HepG2 (cell line): ENCODE data around the gene BAG5. TPM values are rescaled to one million over a fixed set of nuclear protein-coding genes. Genes with fewer than 3 reads are reported as not detected.

Source experiments
- ATAC-seq: fragments of 200-7000 bp; cut with Tn5 transposase; 3 replicates; pipeline ENCODE4 v1.9.1; 2020; ENCODE audit warnings: mild to moderate bottlenecking, moderate library complexity
- BruUV-seq: library from RNA; stranded (reverse); fragments of 400-500 nt; replicated peaks from 2 replicates; lab custom pipeline; 2021; lab: Mats Ljungman, UMichigan
- CTCF ChIA-PET: fragments of 300-600 bp; formaldehyde crosslinking; extraction: SDS; loops from one replicate; lab custom pipeline; 2021; ENCODE audit warnings: low total read pairs, inconsistent platforms, low intra/inter-chr PET ratio; lab: Yijun Ruan, JAX
- POLR2A ChIA-PET: fragments of 350-600 bp; sonication (Branson Sonifier 250); formaldehyde crosslinking; loops from one replicate; lab custom pipeline; 2020; ENCODE audit warnings: antibody characterized with exemption, inconsistent platforms; lab: Yijun Ruan, JAX
- DNase-seq: peaks from one replicate; pipeline ENCODE4 v3.0.0-alpha.2; 2015; ENCODE audit warnings: low spot score
- FAIRE-seq: peaks from 3 replicates; lab custom pipeline; 2011; peaks lifted over from hg19 to GRCh38; lab: Jason Lieb, UNC
- H2AFZ ChIP-seq: one replicate; pipeline ENCODE4 v1.6.1; 2011; ENCODE audit warnings: low read length, inconsistent platforms
- H3K27ac ChIP-seq: fragments of 300-600 bp; 3 replicates; pipeline ENCODE4 v1.8.0; 2011; ENCODE audit warnings: mixed run types, mild to moderate bottlenecking, mixed read lengths, low read length, inconsistent platforms; ENCODE audit not compliant: insufficient read depth; ENCODE audit errors: extremely low read length
- H3K27me3 ChIP-seq, 2 experiments: fragments of 200-600 bp in 1 of 2; 2 replicates in 1 of 2; 3 replicates in 1 of 2; pipeline versions ENCODE4 v1.6.0 to v1.8.0; 2011; ENCODE audit warnings: low read length in 2 of 2, mild to moderate bottlenecking in 2 of 2, moderate library complexity in 2 of 2, inconsistent platforms in 1 of 2; ENCODE audit not compliant: insufficient read depth in 2 of 2, control insufficient read depth in 1 of 2
- H3K36me3 ChIP-seq, 2 experiments: fragments of 200-600 bp in 1 of 2; replicated peaks in 1 of 2; 2 replicates in 1 of 2; 3 replicates in 1 of 2; pipeline versions ENCODE4 v1.5.1 to v1.8.0; 2011; ENCODE audit warnings: low read length in 2 of 2, inconsistent platforms in 1 of 2; ENCODE audit not compliant: insufficient read depth in 2 of 2, control insufficient read depth in 1 of 2
- H3K4me1 ChIP-seq: 2 replicates; pipeline ENCODE4 v1.5.1; 2012; ENCODE audit warnings: low read length, inconsistent platforms; ENCODE audit not compliant: insufficient read depth
- H3K4me2 ChIP-seq: 2 replicates; pipeline ENCODE4 v1.6.0; 2011; ENCODE audit warnings: low read depth, low read length, inconsistent platforms
- H3K4me3 ChIP-seq, 3 experiments: fragments of 200-600 bp in 1 of 3; sonication (generic), shearing (Covaris generic) in 1 of 3; replicated peaks in 1 of 3; 2 replicates each; pipeline ENCODE4 v1.5.1; 2011 to 2016; ENCODE audit warnings: low read length in 3 of 3, inconsistent platforms in 2 of 3, low read depth in 2 of 3, mild to moderate bottlenecking in 2 of 3, control low read depth in 1 of 3, mixed read lengths in 1 of 3; ENCODE audit not compliant: insufficient read depth in 1 of 3
- H3K79me2 ChIP-seq: one replicate; pipeline ENCODE4 v1.6.1; 2011; ENCODE audit warnings: low read length, inconsistent platforms; ENCODE audit not compliant: insufficient read depth
- H3K9ac ChIP-seq: 2 replicates; pipeline ENCODE4 v1.6.0; 2011; ENCODE audit warnings: mild to moderate bottlenecking, low read depth, low read length, inconsistent platforms; ENCODE audit not compliant: insufficient read depth
- H3K9me3 ChIP-seq: 2 replicates; pipeline ENCODE4 v1.5.1; 2012; ENCODE audit warnings: mild to moderate bottlenecking, low read length
- H4K20me1 ChIP-seq: 2 replicates; pipeline ENCODE4 v1.6.0; 2011; ENCODE audit warnings: inconsistent platforms, mild to moderate bottlenecking, low read length, moderate library complexity; ENCODE audit not compliant: insufficient read depth
- ATF1 ChIP-seq: IDR thresholded peaks from 2 replicates; pipeline ENCODE4 v1.6.1; 2016; ENCODE audit warnings: mild to moderate bottlenecking, control low read depth
- FOSL2 ChIP-seq: sonication (generic); formaldehyde crosslinking; IDR thresholded peaks from 2 replicates; pipeline ENCODE4 v1.4.0; 2020; ENCODE audit warnings: missing genetic modification reagents
- HHEX ChIP-seq: IDR thresholded peaks from 2 replicates; pipeline ENCODE4 v1.6.1; 2016; ENCODE audit warnings: control low read depth
- HNF4G ChIP-seq, 2 experiments: sonication (generic) in 1 of 2; formaldehyde crosslinking in 1 of 2; IDR thresholded peaks; 2 replicates each; pipeline versions ENCODE4 v1.4.0 to v1.6.1; 2011 to 2020; ENCODE audit warnings: borderline replicate concordance in 2 of 2, low read depth in 2 of 2, mild to moderate bottlenecking in 2 of 2, low read length in 1 of 2, missing genetic modification reagents in 1 of 2, moderate library complexity in 1 of 2
- NBN ChIP-seq: fragments of 450-650 bp; conservative IDR thresholded peaks from 2 replicates; pipeline ENCODE4 v1.6.1; 2017
- SALL1 ChIP-seq: sonication (generic); formaldehyde crosslinking; IDR thresholded peaks from 2 replicates; pipeline ENCODE4 v1.8.0; 2022; ENCODE audit warnings: mild to moderate bottlenecking, missing genetic modification reagents
- SAP130 ChIP-seq: IDR thresholded peaks from 2 replicates; pipeline ENCODE4 v1.6.1; 2016; ENCODE audit warnings: low read depth
- TIGD3 ChIP-seq: sonication (generic); formaldehyde crosslinking; IDR thresholded peaks from 2 replicates; pipeline ENCODE4 v1.5.1; 2020; ENCODE audit warnings: mild to moderate bottlenecking, missing genetic modification reagents, borderline replicate concordance
- USF2 ChIP-seq, 2 experiments: sonication (generic) in 1 of 2; formaldehyde crosslinking in 1 of 2; IDR thresholded peaks; 2 replicates each; pipeline versions ENCODE4 v1.5.1 to v1.6.1; 2011 to 2020; ENCODE audit warnings: borderline replicate concordance in 1 of 2, low read depth in 1 of 2, low read length in 1 of 2, mild to moderate bottlenecking in 1 of 2, missing genetic modification reagents in 1 of 2, moderate library complexity in 1 of 2
- ZBTB39 ChIP-seq: sonication (generic); formaldehyde crosslinking; IDR thresholded peaks from 2 replicates; pipeline ENCODE4 v1.5.0; 2020; ENCODE audit warnings: missing genetic modification reagents
- ZNF746 ChIP-seq: sonication (generic); formaldehyde crosslinking; IDR thresholded peaks from 2 replicates; pipeline ENCODE4 v1.8.0; 2022; ENCODE audit warnings: mild to moderate bottlenecking, missing genetic modification reagents
- ZNF75D ChIP-seq: sonication (generic); formaldehyde crosslinking; IDR thresholded peaks from 2 replicates; pipeline ENCODE4 v1.8.1; 2023; ENCODE audit warnings: missing genetic modification reagents, mild to moderate bottlenecking, borderline replicate concordance
- ZSCAN29 ChIP-seq: sonication (generic); formaldehyde crosslinking; conservative IDR thresholded peaks from 2 replicates; pipeline ENCODE4 v1.4.0; 2020; ENCODE audit warnings: mild to moderate bottlenecking, missing genetic modification reagents
- WGBS: methylation state at CpG from one replicate; pipeline ENCODE4 v1.1.6; 2017; ENCODE audit warnings: low lambda C conversion rate; 5-methylcytosine and 5-hydroxymethylcytosine counted together
- in situ Hi-C: cut with HindIII; loops from 2 replicates; pipeline ENCODE4 v1.10.0; 2017; ENCODE audit warnings: low pct_unique_long_range_greater_than_20kb; ENCODE audit not compliant: extremely low pct_ligation_motif_present
- intact Hi-C: fragments of 100-400 bp; cut with micrococcal nuclease; formaldehyde crosslinking; loops from one replicate; pipeline ENCODE4 v1.10.0; 2022; ENCODE audit not compliant: unreplicated experiment
- polyA plus RNA-seq, 8 experiments: library from polyadenylated mRNA; depleted of rRNA in 3 of 8; stranded (reverse) in 7 of 8; unstranded in 1 of 8; fragments of >200 nt; fragmentation: Illumina TruSeq in 4 of 8; extraction: Trizol in 4 of 8; gene quantifications; 2 replicates each; pipeline versions ENCODE4 v1.2.1 to v1.2.3, GENCODE V29; 2011 to 2016; ENCODE audit warnings: low read depth in 4 of 8, missing spikeins in 1 of 8, mixed read lengths in 1 of 8; ENCODE audit not compliant: insufficient read depth in 1 of 8
- total RNA-seq, 5 experiments: library from RNA; depleted of rRNA; stranded (reverse); fragments of >200 nt; fragmentation: Illumina TruSeq; extraction: Trizol; gene quantifications; 2 replicates each; pipeline ENCODE4 v1.2.3, GENCODE V29; 2016; ENCODE audit warnings: low read depth in 1 of 5

BAG5 gene
- total and polyA plus RNA-seq, 2 of the 13 experiments (the other 11 are each of a cell fraction or from before 2014, with no cell fraction given) = 3.5 to 21.0 TPM

- no peak for FAIRE-seq
- Histone ChIP-seq H4K20me1 (no peaks in the 10 kb centered on the region), H3K4me2 (no peak overlapping the region), H3K79me2 (no peaks in the 10 kb centered on the region), H3K27ac (no peak overlapping the region), H3K4me1 (peaks cover 44% of the 10 kb centered on the region), H3K9me3 (no peaks in the 10 kb centered on the region)
- POLR2A ChIA-PET = interaction anchor here (2.6 to 3.1 kb wide), 2 partner anchors 12 to 25 kb away, joined by 7 to 24 read pairs; partner anchors contain the start of gene TRMT61A
- in situ Hi-C loops = no loop called here
- 49% methylated on average over 10 of the region's 10 CpGs for WGBS
- BruUV-seq = no TSS peak
- no peak for ATAC-seq
- intact Hi-C loops = no loop called here
- TF ChIP-seq SAP130 (CRISPR knock-in tag) (no peak), HHEX (CRISPR knock-in tag) (no peak), ZNF746 (CRISPR knock-in tag) (no peak), ZNF75D (CRISPR knock-in tag) (no peak), HNF4G (IDR thresholded peaks at IDR 0.05; ENCODE audit: borderline replicate concordance, low read depth, low read length) (no peak), HNF4G (CRISPR knock-in tag; IDR thresholded peaks at IDR 0.05; ENCODE audit: borderline replicate concordance, low read depth) (no peak), ATF1 (CRISPR knock-in tag) (no peak), SALL1 (CRISPR knock-in tag) (no peak), FOSL2 (no peak), ZBTB39 (CRISPR knock-in tag) (no peak), ZSCAN29 (CRISPR knock-in tag) (no peak), NBN (no peak), TIGD3 (CRISPR knock-in tag) (no peak), USF2 (IDR thresholded peaks at IDR 0.05; ENCODE audit: low read depth, low read length) (no peak), USF2 (CRISPR knock-in tag; IDR thresholded peaks at IDR 0.05; ENCODE audit: borderline replicate concordance) (no peak)
- TF ChIP-seq, all 625 proteins: peak for 0
- no peak overlapping the region for H2AFZ ChIP-seq
- CTCF ChIA-PET = no interaction called here
- H3K4me3 ChIP-seq = no peak overlapping the region
- H3K36me3 ChIP-seq = peaks cover 0 to 10% of the 10 kb centered on the region in 2 experiments; a peak in 3 of 5 replicates
- H3K27me3 ChIP-seq = no peaks in the 10 kb centered on the region
- DNase-seq = no peak
- H3K9ac ChIP-seq = no peak overlapping the region
These were observed 45.9 kb downstream of the BAG5 start for GRCh38 chr14:103516426-103517173.
